WTC11 (cell line): ENCODE results near the gene SH3BGRL. TPM values are rescaled to one million over a fixed set of nuclear protein-coding genes. Genes with fewer than 3 reads are reported as not detected.
A peak's percentile ranks its signal among the peaks of the same experiment; 100 is the strongest.

Experiments
- ATAC-seq: fragments of 200-7000 bp; cut with Tn5 transposase; 2 replicates; pipeline ENCODE4 v1.10.0; 2021; ENCODE audit warnings: mild to moderate bottlenecking, moderate library complexity
- CTCF ChIA-PET: fragments of 300-600 bp; sonication (Branson Sonifier 250); formaldehyde crosslinking; loops from one replicate; lab custom pipeline; 2021; ENCODE audit warnings: antibody characterized with exemption; lab: Charles Lee
- POLR2A ChIA-PET: fragments of 350-600 bp; sonication (Branson Sonifier 250); formaldehyde crosslinking; loops from one replicate; lab custom pipeline; 2021; ENCODE audit warnings: antibody characterized with exemption; lab: Charles Lee
- DNase-seq: peaks from one replicate; pipeline ENCODE4 v3.0.0; 2021; ENCODE audit warnings: low spot score
- H3K27ac Mint-ChIP-seq: 2 replicates; pipeline ENCODE4 v1.8.0; 2021; ENCODE audit warnings: mixed read lengths
- H3K27me3 Mint-ChIP-seq: 2 replicates; pipeline ENCODE4 v1.8.0; 2021; ENCODE audit warnings: low read depth, mild to moderate bottlenecking, moderate library complexity, mixed read lengths
- H3K36me3 Mint-ChIP-seq: 2 replicates; pipeline ENCODE4 v1.8.0; 2021; ENCODE audit warnings: mixed read lengths
- H3K4me1 Mint-ChIP-seq: 2 replicates; pipeline ENCODE4 v1.8.0; 2022; ENCODE audit warnings: mixed read lengths
- H3K4me3 Mint-ChIP-seq: 2 replicates; pipeline ENCODE4 v1.8.0; 2021; ENCODE audit warnings: mild to moderate bottlenecking, moderate library complexity, mixed read lengths
- H3K9me3 Mint-ChIP-seq: 2 replicates; pipeline ENCODE4 v1.8.0; 2021; ENCODE audit warnings: mixed read lengths
- AFF4 ChIP-seq: sonication (generic); formaldehyde crosslinking; IDR thresholded peaks from 2 replicates; pipeline ENCODE4 v1.8.1; 2023; ENCODE audit warnings: mild to moderate bottlenecking, missing genetic modification reagents, borderline replicate concordance
- ATF3 ChIP-seq: sonication (generic); formaldehyde crosslinking; conservative IDR thresholded peaks from 2 replicates; pipeline ENCODE4 v1.8.1; 2022; ENCODE audit warnings: mild to moderate bottlenecking, missing genetic modification reagents
- ATF6 ChIP-seq: sonication (generic); formaldehyde crosslinking; IDR thresholded peaks from 2 replicates; pipeline ENCODE4 v1.8.1; 2023; ENCODE audit warnings: mild to moderate bottlenecking, missing genetic modification reagents
- CBFB ChIP-seq: sonication (generic); formaldehyde crosslinking; IDR thresholded peaks from 2 replicates; pipeline ENCODE4 v1.8.1; 2022; ENCODE audit warnings: mild to moderate bottlenecking, low read depth, missing genetic modification reagents
- CREM ChIP-seq: sonication (generic); formaldehyde crosslinking; IDR thresholded peaks from 2 replicates; pipeline ENCODE4 v1.8.1; 2022; ENCODE audit warnings: mild to moderate bottlenecking, missing genetic modification reagents, moderate library complexity
- E2F1 ChIP-seq: sonication (generic); formaldehyde crosslinking; IDR thresholded peaks from 2 replicates; pipeline ENCODE4 v1.8.0; 2022; ENCODE audit warnings: mild to moderate bottlenecking, missing genetic modification reagents
- FOXJ3 ChIP-seq: sonication (generic); formaldehyde crosslinking; IDR thresholded peaks from 2 replicates; pipeline ENCODE4 v1.9.0; 2021; ENCODE audit warnings: missing genetic modification reagents, mild to moderate bottlenecking, borderline replicate concordance
- FOXK1 ChIP-seq: sonication (generic); formaldehyde crosslinking; IDR thresholded peaks from 2 replicates; pipeline ENCODE4 v1.8.0; 2022; ENCODE audit warnings: mild to moderate bottlenecking, moderate library complexity, missing genetic modification reagents
- FOXP4 ChIP-seq: sonication (generic); formaldehyde crosslinking; IDR thresholded peaks from 2 replicates; pipeline ENCODE4 v1.8.0; 2022; ENCODE audit warnings: mild to moderate bottlenecking, missing genetic modification reagents
- JUN ChIP-seq: sonication (generic); formaldehyde crosslinking; IDR thresholded peaks from 2 replicates; pipeline ENCODE4 v1.8.0; 2023; ENCODE audit warnings: mild to moderate bottlenecking, missing genetic modification reagents
- KAT7 ChIP-seq: sonication (generic); formaldehyde crosslinking; IDR thresholded peaks from 2 replicates; pipeline ENCODE4 v1.8.1; 2023; ENCODE audit warnings: missing genetic modification reagents, mild to moderate bottlenecking, borderline replicate concordance
- NR1H2 ChIP-seq: sonication (generic); formaldehyde crosslinking; IDR thresholded peaks from 2 replicates; pipeline ENCODE4 v1.9.0; 2021; ENCODE audit warnings: mild to moderate bottlenecking, moderate library complexity, missing genetic modification reagents
- NR2C2 ChIP-seq: sonication (generic); formaldehyde crosslinking; IDR thresholded peaks from 2 replicates; pipeline ENCODE4 v1.8.0; 2022; ENCODE audit warnings: mild to moderate bottlenecking, missing genetic modification reagents
- OVOL2 ChIP-seq: fragments of 250-450 bp; sonication (Bioruptor Pico); IDR thresholded peaks from 2 replicates; pipeline ENCODE4 v1.9.0; 2021; ENCODE audit warnings: mild to moderate bottlenecking, borderline replicate concordance
- SMAD3 ChIP-seq: sonication (generic); formaldehyde crosslinking; IDR thresholded peaks from 2 replicates; pipeline ENCODE4 v1.8.0; 2022; ENCODE audit warnings: missing genetic modification reagents, mild to moderate bottlenecking, borderline replicate concordance
- SMAD4 ChIP-seq: sonication (generic); formaldehyde crosslinking; IDR thresholded peaks from 2 replicates; pipeline ENCODE4 v1.8.0; 2022; ENCODE audit warnings: mild to moderate bottlenecking, missing genetic modification reagents
- USF2 ChIP-seq: sonication (generic); formaldehyde crosslinking; IDR thresholded peaks from 2 replicates; pipeline ENCODE4 v1.8.1; 2023; ENCODE audit warnings: mild to moderate bottlenecking, missing genetic modification reagents, moderate library complexity
- ZBTB21 ChIP-seq: sonication (generic); formaldehyde crosslinking; IDR thresholded peaks from 2 replicates; pipeline ENCODE4 v1.8.1; 2023; ENCODE audit warnings: mild to moderate bottlenecking, missing genetic modification reagents, borderline replicate concordance
- ZNF232 ChIP-seq: sonication (generic); formaldehyde crosslinking; IDR thresholded peaks from 2 replicates; pipeline ENCODE4 v1.8.0; 2022; ENCODE audit warnings: mild to moderate bottlenecking, missing genetic modification reagents
- ZNF317 ChIP-seq: sonication (generic); formaldehyde crosslinking; IDR thresholded peaks from 2 replicates; pipeline ENCODE4 v1.8.1; 2023; ENCODE audit warnings: low read depth, mild to moderate bottlenecking, moderate library complexity, missing genetic modification reagents, borderline replicate concordance
- ZNF416 ChIP-seq: fragments of 250-450 bp; sonication (Bioruptor Pico); IDR thresholded peaks from 2 replicates; pipeline ENCODE4 v1.9.0; 2021; ENCODE audit warnings: mild to moderate bottlenecking, inconsistent platforms
- ZNF425 ChIP-seq: fragments of 250-450 bp; sonication (Bioruptor Pico); conservative IDR thresholded peaks from 2 replicates; pipeline ENCODE4 v1.9.0; 2021; ENCODE audit warnings: mild to moderate bottlenecking
- total RNA-seq: library from RNA; stranded (reverse); gene quantifications from 3 replicates; pipeline ENCODE4 v1.2.3, GENCODE V29; 2021

SH3BGRL gene
- total RNA-seq, 1 experiment from 2014 or later = 37.3 TPM

- TF ChIP-seq FOXP4 (CRISPR knock-in tag) = no peak
- TF ChIP-seq ZNF232 = no peak
- no peak for TF ChIP-seq ZBTB21 (CRISPR knock-in tag)
- no peak for TF ChIP-seq KAT7 (CRISPR knock-in tag)
- TF ChIP-seq ATF3 (CRISPR knock-in tag) = no peak
- TF ChIP-seq ZNF317 = no peak
- no peak for TF ChIP-seq SMAD4 (CRISPR knock-in tag)
- no peak for TF ChIP-seq USF2
These were observed 76.7 kb downstream of the SH3BGRL start (continued) for GRCh38 chrX:81278616-81279015.

GRCh38 chrX:81280148-81280547 lies 78.2 kb downstream of the SH3BGRL start:
- H3K4me1 Mint-ChIP-seq = peaks cover 11% of the 10 kb centered on the region
- H3K9me3 Mint-ChIP-seq = peaks cover 31% of the 10 kb centered on the region
- ChIA-PET POLR2A (no interaction called here), CTCF (interaction anchor here (0.7 to 2.3 kb wide), 8 partner anchors 29 to 403 kb away, joined by 3 to 11 read pairs (median 4); partner anchors contain the start of genes HMGN5 and SH3BGRL)
- no peak overlapping the region for H3K27ac Mint-ChIP-seq
- DNase-seq = peak; percentile 35
- TF ChIP-seq SMAD3 (CRISPR knock-in tag) = no peak
- no peak for TF ChIP-seq E2F1
- TF ChIP-seq OVOL2 (CRISPR knock-in tag) = no peak
- no peak for TF ChIP-seq FOXP4 (CRISPR knock-in tag)
- no peak for TF ChIP-seq FOXJ3 (CRISPR knock-in tag)
- no peak for TF ChIP-seq FOXK1
- TF ChIP-seq ZNF416 (CRISPR knock-in tag) = no peak
- no peak for TF ChIP-seq NR1H2 (CRISPR knock-in tag)
- no peak for TF ChIP-seq CBFB (CRISPR knock-in tag)
- no peak for TF ChIP-seq ZNF425 (CRISPR knock-in tag)
- no peak for TF ChIP-seq AFF4 (CRISPR knock-in tag)
- TF ChIP-seq ZNF317 = no peak
- TF ChIP-seq ATF6 (CRISPR knock-in tag) = no peak
- TF ChIP-seq JUN (CRISPR knock-in tag) = no peak
- TF ChIP-seq NR2C2 (CRISPR knock-in tag) = no peak
- no peak for TF ChIP-seq CREM (CRISPR knock-in tag)
- H3K4me3 Mint-ChIP-seq = no peak overlapping the region
- no peaks in the 10 kb centered on the region; the same call in 1 of the 2 replicates for H3K27me3 Mint-ChIP-seq
- peaks cover 28% of the 10 kb centered on the region for H3K36me3 Mint-ChIP-seq
- peak; percentile 81 for ATAC-seq
